Endodermal cell (in vitro differentiated cells): ENCODE results near the gene DSCAML1. TPM values are rescaled to one million over a fixed set of nuclear protein-coding genes. Genes with fewer than 3 reads are reported as not detected.
A peak's percentile ranks its signal among the peaks of the same experiment; 100 is the strongest.

Source experiments
- DNase-seq: peaks from one replicate; pipeline ENCODE4 v3.0.0-alpha.2; 2017
- H3K27ac ChIP-seq: 2 replicates; pipeline ENCODE4 v1.5.1; 2013; ENCODE audit warnings: mild to moderate bottlenecking, low read depth, low read length, moderate library complexity
- H3K27me3 ChIP-seq: 2 replicates; pipeline ENCODE4 v1.6.1; 2013; ENCODE audit warnings: mild to moderate bottlenecking, low read length, moderate library complexity; ENCODE audit not compliant: insufficient read depth, control insufficient read depth, poor library complexity, severe bottlenecking
- H3K36me3 ChIP-seq: 2 replicates; pipeline ENCODE4 v1.7.0; 2013; ENCODE audit warnings: mild to moderate bottlenecking, low read length, moderate library complexity; ENCODE audit not compliant: control insufficient read depth, insufficient read depth
- H3K4me1 ChIP-seq: one replicate; pipeline ENCODE4 v1.7.0; 2013; ENCODE audit warnings: low read length; ENCODE audit not compliant: control insufficient read depth, insufficient read depth
- H3K4me3 ChIP-seq: 2 replicates; pipeline ENCODE4 v1.5.1; 2013; ENCODE audit warnings: mild to moderate bottlenecking, low read length, moderate library complexity
- H3K9ac ChIP-seq: 2 replicates; pipeline ENCODE4 v1.6.1; 2013; ENCODE audit warnings: mild to moderate bottlenecking, low read length, moderate library complexity; ENCODE audit not compliant: poor library complexity, severe bottlenecking; ENCODE audit errors: extremely low read depth
- H3K9me3 ChIP-seq: 2 replicates; pipeline ENCODE4 v1.6.1; 2013; ENCODE audit warnings: mild to moderate bottlenecking, low read length, moderate library complexity; ENCODE audit not compliant: control insufficient read depth
- H3K27ac Mint-ChIP-seq: 2 replicates; pipeline ENCODE4 v1.8.0; 2020; ENCODE audit warnings: mixed read lengths
- H3K27me3 Mint-ChIP-seq: 2 replicates; pipeline ENCODE4 v1.8.0; 2021; ENCODE audit warnings: mild to moderate bottlenecking, mixed read lengths; ENCODE audit not compliant: insufficient read depth
- H3K36me3 Mint-ChIP-seq: 2 replicates; pipeline ENCODE4 v1.8.0; 2020; ENCODE audit warnings: low read depth, mixed read lengths
- H3K4me1 Mint-ChIP-seq: 2 replicates; pipeline ENCODE4 v1.8.0; 2020; ENCODE audit warnings: mixed read lengths
- H3K4me3 Mint-ChIP-seq: 2 replicates; pipeline ENCODE4 v1.8.0; 2020; ENCODE audit warnings: mild to moderate bottlenecking, moderate library complexity, mixed read lengths
- H3K9me3 Mint-ChIP-seq: 2 replicates; pipeline ENCODE4 v1.8.0; 2020; ENCODE audit warnings: mild to moderate bottlenecking, mixed read lengths
- WGBS, 2 experiments: methylation state at CpG; one replicate each; pipeline versions ENCODE4 v1.1.5 to v1.1.7; 2013; ENCODE audit warnings: missing lambda C conversion rate in 2 of 2, mixed read lengths in 1 of 2; ENCODE audit not compliant: insufficient coverage in 1 of 2, insufficient read length in 1 of 2; 5-methylcytosine and 5-hydroxymethylcytosine counted together
- total RNA-seq, 2 donors: library from RNA; stranded (reverse); fragmentation: NEBNext Ultra II Directional in 1 of 2; extraction: Animal tissue kit (Norgen Biotek cat#: 25700) in 1 of 2; gene quantifications; 2 replicates in 1 of 2; 3 replicates in 1 of 2; pipeline ENCODE4 v1.2.1, GENCODE V29; 2021
- TF ChIP-seq, protein P1 (sequence below): fragments of 200-600 bp; sonication (generic); conservative IDR thresholded peaks from 2 replicates; pipeline ENCODE4 v1.5.0; 2021; ENCODE audit warnings: antibody characterized with exemption, mild to moderate bottlenecking

Gene DSCAML1
- total RNA-seq, 2 donors from 2014 or later: 5.6 to 10.9 TPM

DNA sequence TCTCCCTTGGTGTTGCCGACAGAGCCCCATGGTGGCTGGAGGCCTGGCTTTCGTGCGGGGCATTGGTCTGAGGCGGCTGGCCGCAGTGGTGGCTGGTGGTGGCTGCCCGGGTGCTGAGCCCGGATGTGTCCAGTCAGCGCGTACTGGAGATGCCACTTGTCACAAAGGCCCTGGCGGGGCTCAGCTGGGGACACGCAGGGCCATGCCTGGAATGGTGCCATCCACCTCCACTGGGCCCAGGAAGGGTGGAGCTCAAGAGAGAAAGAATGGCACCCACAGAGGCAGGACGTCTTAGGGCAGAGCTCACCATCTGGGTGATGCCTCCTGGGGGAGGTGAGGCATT lies 376.9 kb downstream of the DSCAML1 start:
- TF ChIP-seq, protein P1, sequence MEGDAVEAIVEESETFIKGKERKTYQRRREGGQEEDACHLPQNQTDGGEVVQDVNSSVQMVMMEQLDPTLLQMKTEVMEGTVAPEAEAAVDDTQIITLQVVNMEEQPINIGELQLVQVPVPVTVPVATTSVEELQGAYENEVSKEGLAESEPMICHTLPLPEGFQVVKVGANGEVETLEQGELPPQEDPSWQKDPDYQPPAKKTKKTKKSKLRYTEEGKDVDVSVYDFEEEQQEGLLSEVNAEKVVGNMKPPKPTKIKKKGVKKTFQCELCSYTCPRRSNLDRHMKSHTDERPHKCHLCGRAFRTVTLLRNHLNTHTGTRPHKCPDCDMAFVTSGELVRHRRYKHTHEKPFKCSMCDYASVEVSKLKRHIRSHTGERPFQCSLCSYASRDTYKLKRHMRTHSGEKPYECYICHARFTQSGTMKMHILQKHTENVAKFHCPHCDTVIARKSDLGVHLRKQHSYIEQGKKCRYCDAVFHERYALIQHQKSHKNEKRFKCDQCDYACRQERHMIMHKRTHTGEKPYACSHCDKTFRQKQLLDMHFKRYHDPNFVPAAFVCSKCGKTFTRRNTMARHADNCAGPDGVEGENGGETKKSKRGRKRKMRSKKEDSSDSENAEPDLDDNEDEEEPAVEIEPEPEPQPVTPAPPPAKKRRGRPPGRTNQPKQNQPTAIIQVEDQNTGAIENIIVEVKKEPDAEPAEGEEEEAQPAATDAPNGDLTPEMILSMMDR: no peak
- peaks cover 2% of the 10 kb centered on the region for H3K27me3 Mint-ChIP-seq
- no peak overlapping the region for H3K27ac ChIP-seq

DNA sequence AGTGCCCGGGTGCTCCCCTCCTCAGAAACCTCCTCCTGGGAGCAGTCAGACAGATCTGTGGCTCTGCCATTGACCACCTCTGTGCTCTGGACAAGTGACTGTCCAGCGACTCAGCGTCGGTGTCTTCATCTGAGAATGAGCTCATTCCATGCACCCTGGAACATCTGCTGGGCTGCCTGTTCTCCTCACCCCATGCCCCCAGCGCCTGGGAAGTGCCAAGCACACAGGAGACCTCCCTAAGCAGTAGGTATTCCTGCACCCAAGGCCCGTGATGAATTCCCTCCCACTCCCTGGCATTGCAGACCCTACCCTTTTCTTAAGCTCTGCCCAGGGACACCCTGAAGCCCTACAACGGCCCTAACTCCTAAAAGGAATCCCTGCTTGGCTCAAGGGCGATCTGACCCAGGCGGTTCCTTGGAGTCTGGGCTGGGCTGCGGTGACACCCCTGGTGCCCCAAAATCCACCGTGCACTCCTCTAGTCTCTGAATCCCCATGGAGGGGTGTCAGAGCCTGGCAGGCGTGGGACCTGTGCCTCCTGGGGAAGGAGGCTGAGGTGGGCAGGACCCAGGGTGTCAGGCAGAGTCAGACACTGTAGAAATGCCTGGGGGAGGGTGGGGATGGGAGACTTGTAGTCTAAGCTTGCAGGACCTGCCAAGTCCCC lies 377.4 kb downstream of the DSCAML1 start:
- WGBS, 2 experiments: 82 to 83% methylated on average over 7 to 12 of the region's 12 CpGs
- Mint-ChIP-seq H3K9me3 (no peaks in the 10 kb centered on the region), H3K4me1 (peaks cover 18% of the 10 kb centered on the region), H3K27ac (no peak overlapping the region), H3K4me3 (no peak overlapping the region), H3K36me3 (no peaks in the 10 kb centered on the region), H3K27me3 (peaks cover 2% of the 10 kb centered on the region)
- peak; percentile 36 for DNase-seq
- no peaks in the 10 kb centered on the region for H3K9me3 ChIP-seq
- TF ChIP-seq, protein P1: no peak
- H3K4me1 ChIP-seq: peaks cover 10% of the 10 kb centered on the region
- H3K36me3 ChIP-seq: peaks cover 2% of the 10 kb centered on the region
- no peak overlapping the region for H3K4me3 ChIP-seq
- no peak overlapping the region for H3K27ac ChIP-seq
- no peak overlapping the region for H3K9ac ChIP-seq
- peaks cover under 1% of the 10 kb centered on the region for H3K27me3 ChIP-seq

More for the DNA sequence above, 376.9 kb downstream of the DSCAML1 start:
- Histone ChIP-seq H3K9ac (no peak overlapping the region), H3K9me3 (no peaks in the 10 kb centered on the region), H3K36me3 (no peaks in the 10 kb centered on the region), H3K4me3 (no peak overlapping the region), H3K4me1 (peaks cover 10% of the 10 kb centered on the region), H3K27me3 (peaks cover 5% of the 10 kb centered on the region)
- Mint-ChIP-seq H3K36me3 (no peaks in the 10 kb centered on the region), H3K4me1 (peaks cover 18% of the 10 kb centered on the region), H3K9me3 (no peaks in the 10 kb centered on the region), H3K27ac (no peak overlapping the region), H3K4me3 (no peak overlapping the region)
- WGBS, 2 experiments: 86 to 94% methylated on average over 2 to 12 of the region's 12 CpGs
- DNase-seq: no peak

DNA sequence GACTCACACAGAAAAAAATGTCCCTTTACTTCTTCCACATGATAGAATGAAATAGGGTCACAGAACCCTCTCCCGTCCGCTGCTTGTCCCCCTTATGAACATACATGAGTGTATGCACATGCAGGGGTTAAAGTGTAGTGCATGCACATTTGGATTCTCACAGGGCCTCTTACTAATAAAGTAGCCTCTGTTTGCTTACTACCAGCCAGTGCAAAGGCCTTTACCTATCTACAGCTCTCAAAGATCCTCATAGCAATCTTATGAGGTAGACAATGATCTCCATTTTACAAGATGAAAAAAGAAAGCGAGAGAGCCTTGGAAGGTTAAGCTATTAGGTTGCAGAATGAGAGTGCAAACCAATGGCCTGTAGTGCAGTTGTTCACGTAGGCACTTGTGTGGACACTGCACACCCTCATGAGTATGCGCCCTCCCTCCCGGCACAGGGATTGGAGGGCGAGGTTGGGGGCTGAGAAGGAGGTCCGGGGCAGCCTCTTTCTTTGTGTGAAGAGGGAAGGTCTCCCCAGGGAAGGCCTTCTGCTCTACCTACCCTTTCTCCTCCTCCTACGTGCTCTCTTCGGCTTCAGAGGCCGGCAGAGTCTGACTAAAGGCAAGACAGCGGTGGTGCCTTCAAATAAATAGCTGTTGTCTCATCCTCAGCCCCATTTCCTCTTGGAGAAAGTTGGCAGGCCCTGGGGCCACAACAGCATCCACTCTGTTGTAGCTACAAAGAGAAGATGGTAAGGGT lies 378.1 kb downstream of the DSCAML1 start:
- Histone ChIP-seq H3K9me3 (no peaks in the 10 kb centered on the region), H3K9ac (no peak overlapping the region), H3K36me3 (peaks cover 7% of the 10 kb centered on the region), H3K4me1 (peaks cover 10% of the 10 kb centered on the region), H3K4me3 (no peak overlapping the region), H3K27ac (no peak overlapping the region), H3K27me3 (no peaks in the 10 kb centered on the region)
- H3K27ac Mint-ChIP-seq: no peak overlapping the region
- H3K36me3 Mint-ChIP-seq: no peaks in the 10 kb centered on the region
- no peak overlapping the region for H3K4me3 Mint-ChIP-seq
- H3K9me3 Mint-ChIP-seq: no peaks in the 10 kb centered on the region
- DNase-seq: peak; percentile 10
- TF ChIP-seq, protein P1: no peak
- WGBS, 2 experiments: 93 to 100% methylated on average over 2 to 12 of the region's 12 CpGs
- peaks cover 18% of the 10 kb centered on the region for H3K4me1 Mint-ChIP-seq
- H3K27me3 Mint-ChIP-seq: peaks cover 2% of the 10 kb centered on the region
